ENCODE measurements around the gene ALOX15.

DNA sequence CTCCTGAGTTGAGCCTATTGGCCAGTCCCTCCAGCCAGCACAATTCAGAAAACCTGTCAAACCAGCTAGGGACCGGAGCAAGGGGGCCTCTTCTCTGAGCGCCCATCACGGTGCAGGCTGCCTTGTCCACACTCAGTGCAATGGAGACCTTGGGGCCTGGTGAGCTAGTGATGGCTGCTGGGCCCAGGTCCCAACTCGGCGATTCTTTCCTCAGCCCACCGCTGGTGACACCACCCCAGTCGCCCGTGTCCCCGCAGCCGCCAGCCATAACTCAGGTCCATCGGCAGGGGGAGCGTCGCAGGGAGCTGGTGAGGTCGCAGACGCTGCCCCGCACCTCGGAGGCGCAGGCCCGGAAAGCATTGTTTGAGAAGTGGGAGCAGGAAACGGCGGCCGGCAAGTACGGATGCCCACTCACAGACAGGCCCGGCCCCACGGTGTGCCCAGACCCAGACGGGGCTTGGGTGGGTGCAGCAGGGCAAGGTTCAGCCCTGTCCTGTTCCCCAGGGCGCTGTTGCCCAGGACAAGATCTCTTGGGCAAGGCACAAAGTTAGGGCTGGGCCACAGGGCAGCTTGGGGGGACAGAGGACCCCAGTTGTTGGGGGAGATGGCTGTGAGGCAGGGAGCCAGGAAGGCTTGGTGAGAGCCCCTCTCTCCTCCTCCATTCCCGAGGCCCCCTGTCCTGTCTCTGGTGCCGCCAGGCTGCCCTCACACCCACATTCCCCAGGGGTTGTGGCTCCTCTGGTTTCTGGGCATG, 46.4 kb downstream of the ALOX15 start:
- no peak for TF ChIP-seq POLR2A (IDR thresholded peaks at IDR 0.05; ENCODE audit: low read length)
- no peak for TF ChIP-seq GATA1 (IDR thresholded peaks at IDR 0.05; ENCODE audit: low read depth, low read length)

Data from erythroblast (primary cell).